G401.6 (cell line): ENCODE results near the gene NDUFS6.
"Not testable (repeated sequence)": the region's sequence is repeated elsewhere in the genome, so short reads cannot be mapped to it uniquely, and the experiment has no call there.

Experiments used
- FAIRE-seq: peaks from 2 replicates; lab custom pipeline; 2012; peaks lifted over from hg19 to GRCh38; lab: Jason Lieb, UNC

The NDUFS6 gene

DNA sequence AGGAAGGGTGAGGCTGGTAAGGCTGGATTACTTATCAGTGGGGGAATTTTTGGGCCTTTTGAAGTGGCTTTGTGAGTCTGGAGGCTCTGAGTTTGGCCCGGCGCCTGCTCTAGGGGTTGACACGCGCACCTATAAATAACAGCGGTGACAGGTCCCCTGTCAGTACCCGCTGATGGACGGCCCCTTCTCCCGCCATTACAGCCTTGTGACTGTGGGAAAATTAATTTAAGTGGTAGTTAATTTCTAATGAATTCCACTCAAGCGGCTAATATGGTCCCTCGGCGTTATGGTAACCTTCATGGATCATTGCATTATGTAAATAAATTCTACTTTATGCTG lies 18.0 kb upstream of the NDUFS6 start:
- FAIRE-seq = no peak

DNA sequence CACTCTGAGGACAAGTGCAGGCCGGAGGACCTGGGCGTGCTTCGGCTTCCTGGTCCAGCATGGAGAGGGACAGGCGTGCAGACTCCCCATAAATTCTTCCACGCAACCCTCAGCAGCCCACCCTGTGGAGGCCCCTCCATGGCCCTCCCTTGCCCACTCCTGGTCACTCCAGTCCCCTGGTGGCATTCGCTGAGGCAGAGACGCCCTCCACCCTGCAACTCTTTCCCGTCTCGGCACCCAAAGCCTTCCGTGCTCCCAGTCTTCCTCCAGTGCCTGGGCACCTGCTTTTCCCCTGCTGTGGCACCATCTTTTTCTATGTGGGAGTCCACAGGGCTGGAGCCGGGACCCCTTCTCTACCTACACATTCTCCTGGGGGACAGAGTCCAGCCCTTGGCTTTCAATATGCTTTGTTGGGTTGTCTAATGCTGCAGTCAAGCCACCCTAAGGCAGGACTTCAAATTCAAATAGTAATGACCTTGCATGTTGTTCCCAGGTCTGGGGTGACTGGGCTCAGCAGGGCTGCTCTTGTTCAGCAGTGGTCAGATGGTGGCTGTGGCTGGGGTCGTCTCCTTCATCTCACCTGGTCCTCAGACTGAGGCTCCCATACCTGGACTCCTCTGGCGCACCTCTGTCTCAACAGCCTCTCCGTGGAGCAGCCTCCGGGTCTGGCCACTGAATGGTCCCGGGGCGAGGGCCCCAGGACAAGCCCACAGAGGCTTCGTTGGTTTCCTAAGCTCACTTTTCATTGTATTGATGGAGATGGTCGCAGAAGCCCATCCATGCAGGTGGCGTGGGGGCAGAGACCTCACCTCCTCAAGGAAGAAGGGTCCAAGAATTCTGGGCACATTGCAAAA lies 16.8 kb upstream of the NDUFS6 start:
- FAIRE-seq = no peak

DNA sequence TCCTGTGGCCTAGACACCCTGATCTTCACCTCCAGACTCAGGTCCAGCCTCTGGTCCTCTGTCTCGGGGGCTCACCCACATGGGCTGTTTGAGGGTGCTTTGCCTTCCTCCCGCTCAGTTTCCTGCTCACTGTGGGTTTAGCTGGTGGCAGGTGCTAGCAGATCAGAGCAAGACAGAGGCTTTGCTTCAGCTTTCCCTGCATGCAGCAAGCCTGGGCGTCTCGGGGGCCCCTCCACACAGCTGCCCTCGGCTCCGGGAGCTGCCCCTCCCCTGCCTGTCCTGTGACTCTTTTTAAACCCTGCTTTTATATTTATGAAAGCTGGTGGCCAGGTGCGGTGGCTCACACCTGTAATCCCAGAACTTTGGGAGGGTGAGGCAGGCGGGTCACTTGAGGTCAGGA lies 16.1 kb upstream of the NDUFS6 start:
- no peak for FAIRE-seq

DNA sequence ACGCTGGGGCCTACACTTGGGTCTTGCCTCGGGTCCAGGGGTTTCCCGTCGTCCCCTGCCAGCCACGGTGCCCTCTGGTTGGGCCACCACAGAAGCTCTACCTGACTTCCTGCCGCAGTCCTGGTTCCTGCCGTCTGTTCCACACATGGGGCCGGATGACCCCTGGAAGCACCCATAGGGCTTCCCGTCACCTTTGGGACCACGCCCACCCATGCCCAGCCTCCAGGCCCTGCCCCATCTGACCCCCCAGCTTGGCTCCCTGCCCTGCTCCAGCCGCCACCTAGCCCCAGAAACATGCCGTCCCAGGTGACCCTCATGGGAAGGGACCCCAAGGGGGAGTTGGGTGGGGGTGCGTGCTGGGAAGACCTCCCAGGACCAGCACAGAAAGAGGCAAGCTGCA lies 15.2 kb upstream of the NDUFS6 start:
- FAIRE-seq = no peak

DNA sequence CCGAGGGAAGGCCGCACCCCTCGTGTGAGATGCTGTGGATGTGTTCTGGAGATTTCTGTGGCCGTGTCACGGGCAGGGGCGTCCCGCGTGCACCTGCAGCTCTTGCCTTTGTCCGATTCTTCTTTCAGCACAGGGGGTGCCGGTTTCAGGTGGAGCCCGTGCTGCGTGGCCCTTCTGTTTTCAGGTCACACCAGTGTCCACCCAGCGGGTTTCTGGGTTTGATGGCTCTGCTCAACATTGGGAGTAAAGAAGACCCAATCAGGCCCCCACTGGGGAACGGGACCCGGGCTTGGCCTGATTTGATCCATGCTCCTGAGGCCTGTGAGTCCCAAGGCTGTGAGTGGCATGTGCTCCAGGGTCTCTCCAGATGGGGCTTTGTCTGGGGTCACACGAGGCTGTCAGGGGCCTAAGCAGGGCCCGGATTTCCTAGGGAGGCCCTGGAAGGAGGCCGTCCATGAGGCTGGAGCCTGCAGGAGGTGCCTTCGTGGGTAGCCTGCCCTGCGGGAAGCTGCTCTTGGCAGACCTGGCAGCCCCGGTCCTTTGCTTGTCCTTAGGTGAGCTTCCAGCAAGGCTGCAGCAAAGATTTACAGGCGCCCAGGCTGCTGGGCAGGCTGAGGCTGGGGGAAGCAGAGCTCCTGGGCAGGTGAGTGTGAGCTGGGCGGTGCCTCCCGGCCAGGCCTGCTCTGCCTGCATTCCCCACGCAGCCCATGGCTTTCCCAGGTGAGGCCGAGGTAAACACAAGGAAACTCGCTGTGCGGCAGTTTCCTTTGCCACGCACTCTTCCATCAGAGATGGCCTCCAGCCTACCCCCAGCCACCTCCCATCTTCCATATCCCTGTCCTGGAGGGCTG lies 14.4 kb upstream of the NDUFS6 start:
- FAIRE-seq = no peak

DNA sequence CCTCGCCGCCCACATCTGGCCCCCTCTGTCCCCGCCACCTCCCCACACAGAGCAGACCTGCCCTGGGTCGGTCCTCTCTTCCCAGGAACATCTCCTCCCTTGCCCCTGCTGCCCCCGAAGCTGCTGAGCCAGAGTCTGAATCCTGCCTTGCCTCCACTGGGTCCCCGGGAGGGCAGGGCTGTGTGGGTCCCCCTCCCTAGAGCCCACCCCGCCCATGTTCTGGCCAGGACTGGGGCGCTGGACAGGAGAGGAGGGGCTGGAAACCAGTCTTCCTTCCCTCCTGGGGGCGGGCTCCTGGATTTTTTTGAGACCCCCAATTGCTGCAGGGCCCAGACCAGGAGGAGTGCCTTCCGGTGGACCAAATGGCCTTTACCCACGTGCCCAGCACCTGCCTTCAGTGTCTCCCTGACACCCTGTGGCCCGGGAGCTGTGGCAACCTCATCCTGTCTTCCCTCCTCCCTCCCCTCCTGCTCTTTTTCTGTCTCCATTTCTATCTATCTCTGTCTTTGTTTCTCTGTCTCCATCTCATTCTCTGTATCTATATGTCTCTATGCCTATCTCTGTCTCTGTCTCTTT lies 13.6 kb upstream of the NDUFS6 start:
- FAIRE-seq = no peak

DNA sequence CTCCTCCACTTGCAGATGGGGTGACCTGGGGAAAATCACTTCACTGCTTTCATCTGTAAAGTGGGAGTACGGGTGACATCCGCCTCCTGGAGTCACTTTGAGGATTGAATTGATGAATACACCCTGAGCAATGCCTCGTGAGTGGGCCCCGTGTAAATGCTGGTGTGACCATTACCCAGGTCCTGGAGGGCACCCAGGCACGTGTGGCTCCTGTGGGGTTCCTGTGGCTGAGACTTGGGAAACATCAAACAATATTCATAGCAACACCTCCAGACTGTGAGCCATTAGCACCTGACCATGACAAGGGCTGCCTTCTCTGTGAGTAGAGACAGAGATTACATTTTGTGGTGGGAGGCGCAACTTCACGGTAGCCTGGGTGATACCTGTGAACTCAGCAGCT lies 13.0 kb upstream of the NDUFS6 start:
- FAIRE-seq = no peak

DNA sequence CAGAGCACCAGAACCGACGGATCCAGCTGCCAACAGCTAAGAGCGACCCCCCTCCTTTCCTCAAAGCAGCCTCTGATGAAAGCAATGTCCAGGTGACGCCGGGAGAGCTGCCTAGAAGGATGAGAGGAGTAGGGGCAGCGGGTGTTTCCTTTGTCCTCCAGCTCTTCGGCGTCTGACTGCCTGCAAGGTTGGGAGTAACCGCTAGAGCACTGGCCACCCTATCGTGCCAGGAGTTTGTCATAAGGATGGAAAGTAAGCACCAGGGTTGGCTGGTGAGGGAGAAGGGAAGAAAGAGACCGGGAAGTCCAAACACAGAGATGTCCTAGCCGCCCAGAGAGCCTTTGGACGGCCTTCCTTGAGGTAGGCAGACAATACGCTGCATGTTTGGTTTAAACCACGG lies 12.4 kb upstream of the NDUFS6 start:
- no peak for FAIRE-seq

DNA sequence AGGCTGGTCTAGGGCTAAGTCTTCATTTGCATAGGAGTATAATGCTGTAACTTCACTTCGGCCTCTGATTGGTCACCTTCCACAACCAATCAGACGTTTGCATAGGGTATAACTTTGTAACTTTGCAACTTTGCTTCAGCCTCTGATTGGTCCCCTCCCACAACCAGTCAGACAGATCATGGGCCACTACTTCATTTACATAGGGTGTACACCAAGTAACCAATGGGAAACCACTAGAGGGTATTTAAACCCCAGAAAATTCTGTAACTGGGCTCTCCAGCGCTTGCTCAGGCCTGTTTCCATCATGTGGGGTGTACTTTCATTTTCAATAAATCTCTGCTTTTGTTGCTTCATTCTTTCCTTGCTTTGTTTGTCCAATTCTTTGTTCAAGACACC lies 11.8 kb upstream of the NDUFS6 start:
- FAIRE-seq = not testable (repeated sequence)

DNA sequence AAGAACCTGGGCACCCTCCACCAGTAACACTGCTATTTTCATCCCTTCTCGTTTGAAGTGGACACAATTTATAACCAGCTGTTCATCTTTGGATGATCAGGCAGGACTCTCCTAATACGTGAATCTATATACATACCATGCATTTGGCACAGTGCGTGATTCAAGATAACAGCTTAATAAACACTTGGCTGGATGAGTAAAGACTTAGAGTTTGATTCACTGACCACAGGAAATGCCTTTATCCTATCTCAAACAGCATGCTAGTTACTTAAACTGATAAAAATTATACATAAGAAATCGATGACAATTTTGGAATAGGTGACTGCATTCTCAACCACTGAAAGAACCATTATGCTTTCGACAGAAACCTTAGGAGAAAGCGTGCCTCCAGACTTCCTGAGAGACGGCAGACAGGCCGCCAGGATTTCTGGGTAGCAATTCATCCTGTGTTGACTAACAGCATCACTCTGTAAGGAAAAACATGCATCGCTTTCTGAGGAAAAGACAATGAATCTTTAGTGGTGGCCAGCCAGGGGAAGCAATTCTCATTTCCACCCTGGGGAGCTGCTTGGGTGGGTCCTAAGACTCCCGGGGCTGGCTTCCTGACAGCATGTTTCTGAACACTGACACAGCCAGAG lies 11.3 kb upstream of the NDUFS6 start:
- FAIRE-seq = no peak

DNA sequence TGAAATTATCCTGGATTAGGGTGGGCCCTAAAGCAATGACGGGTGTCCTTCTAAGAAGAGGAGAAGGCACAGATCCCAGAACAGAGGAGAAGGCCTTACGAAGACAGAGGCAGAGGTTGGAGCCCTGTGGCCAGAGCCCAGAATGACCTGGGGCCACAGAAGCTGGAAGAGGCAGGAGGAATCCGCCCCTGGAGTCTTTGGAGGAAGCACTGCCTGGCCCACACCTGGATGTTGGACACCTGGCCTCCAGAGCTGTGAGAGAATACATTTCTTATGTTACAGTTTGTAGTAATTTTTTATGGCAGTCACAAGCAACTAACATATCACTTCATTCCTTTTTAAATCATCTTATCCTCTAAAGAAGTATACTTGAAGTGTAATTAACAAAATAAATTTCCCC lies 10.0 kb upstream of the NDUFS6 start:
- FAIRE-seq = no peak

DNA sequence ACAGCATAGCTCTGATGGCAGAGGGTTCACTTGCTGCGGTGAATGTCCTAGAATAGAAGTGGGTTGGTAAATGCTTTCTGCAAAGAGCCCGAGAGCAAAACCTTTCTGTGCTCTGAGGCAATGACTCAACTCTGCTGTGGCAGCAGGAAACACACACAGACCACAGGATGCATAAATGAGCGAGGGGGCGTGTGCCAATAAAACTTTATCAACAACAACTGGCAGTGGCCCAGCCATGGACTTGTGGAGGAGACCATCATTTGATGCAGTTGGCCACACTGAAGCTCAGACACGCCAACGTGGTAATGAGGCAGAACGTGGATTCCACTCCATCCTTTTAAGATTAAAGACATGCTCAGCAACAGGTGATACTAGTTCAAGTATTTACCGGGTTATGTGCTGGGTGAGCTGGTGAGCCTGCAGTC lies 8.4 kb upstream of the NDUFS6 start:
- FAIRE-seq = no peak

DNA sequence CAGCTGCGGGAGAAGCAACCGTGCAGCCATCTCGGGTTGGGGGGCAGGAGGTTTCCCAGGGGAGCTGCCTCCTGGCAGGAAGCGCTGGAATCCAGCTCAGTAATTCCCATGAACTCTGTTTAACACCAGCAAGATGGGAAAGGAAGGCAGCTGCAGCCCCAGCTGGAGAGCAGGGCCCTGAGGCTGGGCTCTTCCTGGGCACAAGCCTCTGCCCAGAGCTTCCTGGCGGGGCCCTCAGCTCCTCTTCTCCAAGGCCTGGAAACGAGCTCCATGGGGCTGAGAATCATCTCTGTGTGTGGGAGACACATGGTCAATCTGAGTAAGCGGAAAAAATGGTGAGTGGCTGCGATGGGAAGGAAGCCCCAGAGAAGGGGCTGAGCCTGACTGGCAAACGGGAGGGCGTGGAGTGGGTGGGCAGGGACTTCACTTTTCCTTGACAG lies 7.9 kb upstream of the NDUFS6 start:
- FAIRE-seq = no peak

DNA sequence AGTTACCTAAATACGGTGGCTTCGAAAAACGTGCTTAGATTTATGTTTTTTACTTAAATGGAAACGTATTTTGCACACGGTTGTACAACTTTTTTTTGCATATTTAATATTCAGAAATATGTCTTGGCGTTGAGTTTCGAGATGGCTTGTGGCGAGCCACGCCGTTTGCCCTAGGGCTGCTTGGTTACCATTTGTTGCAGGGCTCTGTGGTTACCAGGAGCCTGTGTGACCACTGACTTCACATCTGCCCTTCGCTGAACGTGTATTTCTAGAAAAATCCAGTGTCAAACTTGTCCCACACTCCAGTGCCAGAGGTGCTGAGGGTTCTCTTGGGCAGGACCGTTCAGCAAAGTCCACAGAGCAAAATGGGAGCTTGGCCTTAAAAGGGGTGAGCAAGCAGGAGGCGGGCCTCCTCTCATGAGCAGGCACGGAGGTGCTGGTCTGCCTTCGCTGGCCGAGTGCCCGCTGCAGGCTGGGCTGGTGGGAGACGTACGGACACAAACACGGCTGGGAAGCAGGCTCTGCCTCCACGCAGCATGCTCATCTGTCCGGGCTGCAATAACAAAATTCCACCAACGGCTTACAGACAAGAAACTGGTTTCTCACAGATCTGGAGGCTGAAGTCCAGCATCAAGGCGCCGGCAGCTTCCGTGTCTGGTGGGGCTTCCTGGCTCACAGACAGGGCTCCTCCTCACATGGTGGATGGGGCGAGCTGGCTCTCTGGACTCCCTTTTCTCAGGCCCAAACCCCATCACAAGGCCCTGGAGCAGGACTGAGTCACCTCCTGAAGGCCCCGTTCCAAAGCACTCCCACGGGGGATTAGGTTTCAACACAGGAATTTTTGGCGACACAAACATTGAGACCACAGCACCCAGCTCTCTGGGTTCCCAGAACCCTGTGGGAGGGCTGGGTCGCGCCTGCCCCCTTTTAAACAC lies 7.0 kb upstream of the NDUFS6 start:
- FAIRE-seq = no peak

DNA sequence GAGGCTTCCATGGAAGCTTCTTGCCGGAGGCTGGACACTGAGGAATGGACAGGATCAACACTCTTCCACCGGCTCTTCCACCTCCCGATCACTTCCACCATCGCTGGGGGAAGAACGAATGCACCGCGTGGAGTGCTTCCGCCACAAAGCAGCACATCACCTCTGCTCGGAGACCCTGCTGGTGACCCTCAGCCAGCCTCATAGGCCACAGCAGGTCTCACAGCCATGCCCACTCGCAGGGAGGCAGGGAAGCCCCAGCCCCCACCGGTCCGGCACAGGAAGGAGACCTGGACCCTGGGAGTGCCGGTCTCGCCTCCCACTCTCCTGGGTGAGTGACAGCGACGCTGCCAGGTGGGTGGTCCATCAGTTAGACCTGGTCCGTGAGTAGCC lies 6.3 kb upstream of the NDUFS6 start:
- no peak for FAIRE-seq

DNA sequence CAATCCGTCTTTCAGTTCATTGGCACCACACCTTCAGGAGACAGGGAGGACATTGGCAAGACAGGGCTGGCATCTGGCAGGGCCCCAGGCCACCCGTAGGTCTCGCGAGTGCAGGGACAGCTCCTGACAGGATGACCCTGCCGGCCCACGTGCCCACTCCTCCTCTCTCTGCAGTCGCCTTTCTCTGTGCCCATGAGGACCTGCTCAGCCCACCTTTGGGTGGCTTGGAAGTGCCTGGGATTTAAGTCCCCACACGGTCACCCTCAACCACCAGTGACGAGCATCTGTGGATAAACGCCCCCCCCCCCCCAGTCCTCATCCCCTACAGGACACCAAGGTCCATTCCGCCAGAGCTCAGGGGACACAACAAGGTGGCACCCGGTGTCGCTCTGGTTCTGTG lies 5.7 kb upstream of the NDUFS6 start:
- FAIRE-seq = no peak

DNA sequence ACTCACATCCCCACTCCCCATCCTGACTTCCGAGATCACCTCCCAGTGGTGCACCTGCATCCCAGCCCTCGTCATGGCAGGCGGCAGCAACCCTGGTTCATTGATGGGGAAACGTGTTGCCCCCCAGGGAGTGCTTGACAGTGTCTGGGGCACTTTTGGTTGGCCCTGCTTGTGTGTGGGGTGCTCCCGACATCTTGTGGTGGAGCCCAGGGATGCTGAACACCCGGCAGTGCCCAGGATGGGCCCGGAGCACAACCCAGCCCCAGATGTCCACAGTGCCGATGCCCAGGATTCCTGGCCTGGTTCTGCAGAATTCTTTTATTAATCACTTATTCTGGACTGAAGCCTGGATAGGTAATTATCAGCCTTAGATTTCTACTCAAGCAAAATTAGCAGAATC lies 5.3 kb upstream of the NDUFS6 start:
- no peak for FAIRE-seq

DNA sequence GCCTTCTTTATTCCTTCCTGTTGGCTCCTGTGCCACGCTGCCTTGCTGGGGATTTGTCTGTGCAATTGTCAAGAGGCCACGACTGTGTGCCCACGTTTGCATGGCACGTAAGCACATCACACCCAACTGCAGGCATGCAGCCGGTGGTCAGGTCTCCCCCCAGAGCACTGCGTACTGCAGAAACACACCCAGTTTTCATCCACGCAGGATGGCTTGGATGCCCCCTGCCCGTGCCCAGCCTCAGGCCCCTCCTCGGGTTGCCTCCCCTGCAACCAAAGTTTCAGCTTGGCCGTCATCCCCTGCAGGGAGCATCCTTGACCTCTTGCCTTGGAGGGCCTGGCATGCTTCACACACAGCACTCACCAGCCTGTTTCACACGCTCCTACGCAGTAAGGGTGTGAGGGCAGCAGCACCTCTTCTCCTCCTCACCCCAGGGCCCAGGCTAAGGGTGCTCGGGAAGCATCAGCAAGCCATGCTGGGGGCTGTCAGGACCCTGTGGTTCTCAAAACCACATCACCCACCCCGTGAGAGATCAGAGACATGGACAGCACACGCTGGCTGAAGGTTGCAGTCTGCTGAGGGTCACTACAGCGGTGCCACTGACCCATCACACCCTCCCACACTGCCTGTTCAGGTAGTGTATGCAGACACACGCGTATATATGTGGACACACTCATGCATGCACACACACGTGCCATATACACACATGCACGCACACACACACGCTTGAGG lies 4.7 kb upstream of the NDUFS6 start:
- FAIRE-seq = no peak

DNA sequence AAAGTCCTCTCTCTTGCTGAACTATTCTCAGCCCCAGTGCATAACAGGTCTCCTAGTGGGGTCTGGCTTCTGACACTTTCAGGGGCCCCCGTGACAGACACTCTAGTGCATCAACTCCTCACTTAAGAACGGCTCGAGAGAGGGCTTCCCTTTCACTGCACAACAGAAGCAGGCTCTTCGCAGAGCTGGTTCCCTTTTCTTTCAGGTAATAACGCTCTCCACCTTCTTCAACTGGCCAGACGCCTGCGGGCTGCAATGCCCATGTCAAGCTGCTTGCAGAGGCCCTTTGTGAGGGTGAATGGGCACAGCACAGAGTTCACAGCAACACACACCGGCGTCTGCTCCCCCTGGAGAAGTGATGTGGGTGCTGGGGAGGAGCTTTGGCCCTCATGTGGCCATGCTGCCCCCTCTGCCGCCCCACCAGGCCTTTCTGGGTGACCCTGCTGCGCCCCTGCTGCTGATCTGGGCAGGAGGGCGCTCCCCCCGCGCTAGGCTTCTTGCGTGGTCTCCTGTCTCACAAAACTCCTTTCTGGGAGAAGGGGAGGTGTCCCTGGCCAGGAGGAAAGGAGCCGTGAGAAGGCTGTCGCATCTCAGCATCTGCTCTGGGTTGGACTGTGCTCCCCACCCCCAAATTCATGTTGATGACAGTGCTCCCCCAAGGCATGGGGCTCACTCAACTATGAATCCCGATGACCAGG lies 4.0 kb upstream of the NDUFS6 start:
- no peak for FAIRE-seq

DNA sequence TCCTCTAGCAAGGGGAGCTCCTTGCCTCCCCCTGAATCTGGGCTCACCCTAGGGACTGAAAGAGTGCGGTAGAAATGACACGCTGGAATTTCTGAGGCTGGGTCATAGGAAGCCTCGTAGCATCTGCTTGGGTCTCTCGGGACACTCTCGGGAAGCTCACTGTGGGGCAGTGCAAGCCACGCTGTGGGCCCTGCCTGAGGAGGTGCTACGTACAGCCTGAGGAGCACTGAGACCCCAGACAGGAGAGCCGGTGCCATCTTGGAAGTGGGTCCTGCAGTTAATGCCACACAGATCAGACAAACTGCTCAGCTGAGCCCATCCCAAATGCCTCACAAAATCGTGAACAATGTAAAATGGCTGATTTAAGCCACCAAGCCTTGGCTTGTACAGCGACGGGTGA lies 3.4 kb upstream of the NDUFS6 start:
- no peak for FAIRE-seq
